ENCODE results near the gene LTBP4.
"Not testable (repeated sequence)": the region's sequence is repeated elsewhere in the genome, so short reads cannot be mapped to it uniquely, and the experiment has no call there.

Gene LTBP4

DNA sequence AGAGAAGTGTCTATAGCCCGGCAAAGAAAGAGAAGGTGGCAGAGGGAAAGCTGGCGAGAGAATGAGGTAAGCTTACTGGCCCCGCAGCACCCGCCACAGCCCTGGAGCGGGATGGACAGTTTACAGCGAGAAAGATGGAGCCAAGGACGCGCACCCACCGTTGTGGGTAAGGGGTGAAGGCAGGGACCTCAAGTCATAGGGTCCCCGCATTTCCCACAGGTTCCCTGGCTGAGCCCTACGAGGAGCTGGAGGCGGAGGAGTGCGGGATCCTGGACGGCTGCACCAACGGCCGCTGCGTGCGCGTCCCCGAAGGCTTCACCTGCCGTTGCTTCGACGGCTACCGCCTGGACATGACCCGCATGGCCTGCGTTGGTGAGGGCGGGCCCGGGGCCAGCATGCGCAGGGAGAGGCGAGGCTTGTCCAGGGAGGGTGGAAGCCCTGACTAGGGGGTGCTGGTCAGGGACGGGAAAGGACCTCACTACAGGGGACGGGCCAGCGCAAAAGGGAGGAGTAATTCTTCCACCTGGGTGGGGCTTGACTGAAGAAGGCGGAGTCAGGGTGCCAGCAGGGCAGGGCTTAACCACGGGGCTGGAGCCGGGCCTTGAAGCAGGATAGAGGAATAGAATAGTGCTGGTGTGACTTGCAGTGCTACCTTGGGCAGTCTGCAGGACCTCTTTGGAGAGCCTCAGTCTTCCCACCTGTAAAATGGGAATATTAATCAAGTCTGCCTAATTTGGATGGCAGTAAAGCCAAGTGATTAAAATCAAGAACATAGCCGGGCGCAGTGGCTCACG is 26.5 kb downstream of the LTBP4 start:
- no peak for DNase-seq (ENCODE audit: low read depth, low spot score)

DNA sequence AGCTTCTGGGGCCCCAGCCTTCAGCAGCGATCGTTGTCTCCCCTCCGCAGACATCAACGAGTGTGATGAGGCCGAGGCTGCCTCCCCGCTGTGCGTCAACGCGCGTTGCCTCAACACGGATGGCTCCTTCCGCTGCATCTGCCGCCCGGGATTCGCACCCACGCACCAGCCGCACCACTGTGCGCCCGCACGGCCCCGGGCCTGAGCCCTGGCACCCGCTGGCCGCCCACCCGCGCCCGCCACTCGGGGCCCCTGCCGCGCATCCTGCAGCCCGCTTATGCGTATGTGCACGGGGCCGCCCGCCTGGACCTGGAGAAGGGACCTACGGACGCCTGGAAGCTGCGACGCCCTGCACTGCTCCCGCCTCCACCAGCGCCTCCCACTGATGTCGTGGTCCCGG is 28.2 kb downstream of the LTBP4 start:
- DNase-seq (ENCODE audit: low read depth, low spot score), result no peak

DNA sequence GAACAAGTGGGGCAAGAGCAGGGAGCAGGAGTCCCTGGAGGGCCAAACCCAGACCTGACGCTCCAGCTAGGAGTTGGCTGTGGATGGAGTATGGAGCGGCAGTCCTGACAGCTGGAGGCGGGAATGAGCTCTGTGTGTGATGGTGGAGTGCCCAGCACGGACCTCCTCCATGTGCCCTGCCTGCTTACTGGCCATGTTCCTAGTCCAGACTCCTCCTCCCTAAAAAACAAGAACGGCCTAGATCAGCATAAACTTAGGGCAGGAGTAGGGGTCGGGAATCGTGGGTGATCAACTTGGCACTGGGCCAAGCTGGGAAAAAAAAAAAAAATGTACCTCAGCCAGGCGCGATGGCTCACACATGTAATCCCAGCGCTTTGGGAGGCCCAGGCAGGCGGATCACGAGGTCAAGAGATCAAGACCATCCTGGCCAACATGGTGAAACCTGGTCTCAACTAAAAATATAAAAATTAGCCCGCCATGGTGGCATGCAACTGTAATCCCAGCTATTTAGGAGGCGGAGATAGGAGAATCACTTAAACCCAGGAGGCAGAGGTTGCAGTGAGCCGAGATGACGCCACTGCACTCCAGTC is 29.5 kb downstream of the LTBP4 start:
- DNase-seq (ENCODE audit: low read depth, low spot score), result no peak

DNA sequence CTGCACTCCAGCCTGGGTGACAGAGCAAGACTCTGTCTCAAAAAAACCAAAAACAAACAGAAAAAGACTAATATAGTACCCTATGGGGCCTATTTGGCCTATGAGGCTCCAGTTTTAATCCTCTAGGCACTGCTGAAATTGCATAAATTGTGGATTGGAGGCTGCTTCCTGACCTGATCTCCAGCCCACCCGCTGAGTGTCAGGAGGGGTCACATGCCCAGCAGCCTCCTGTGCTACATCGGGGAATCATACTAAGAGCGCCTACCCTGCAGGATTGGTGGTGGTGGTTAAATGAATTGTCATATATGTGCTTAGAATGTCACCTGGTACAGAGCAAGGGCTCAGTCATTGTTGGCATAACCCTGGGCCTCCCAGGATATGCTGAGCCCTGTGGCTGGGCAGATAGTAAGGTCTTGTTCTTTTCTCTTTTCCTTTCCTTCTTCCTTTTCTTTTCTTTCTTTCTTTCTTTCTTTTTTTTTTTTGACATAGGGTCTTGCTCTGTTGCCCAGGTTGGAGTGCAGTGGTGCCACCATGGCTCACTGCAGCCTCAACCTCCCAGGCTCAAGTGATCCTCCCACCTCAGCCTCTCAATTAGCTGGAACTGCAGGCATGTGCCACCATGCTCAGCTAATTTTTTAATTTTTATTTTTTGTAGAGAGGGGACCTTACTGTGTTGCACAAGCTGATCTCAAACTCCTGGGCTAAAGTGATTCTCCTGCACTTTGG is 31.3 kb downstream of the LTBP4 start:
- no peak for DNase-seq (ENCODE audit: low read depth, low spot score)

DNA sequence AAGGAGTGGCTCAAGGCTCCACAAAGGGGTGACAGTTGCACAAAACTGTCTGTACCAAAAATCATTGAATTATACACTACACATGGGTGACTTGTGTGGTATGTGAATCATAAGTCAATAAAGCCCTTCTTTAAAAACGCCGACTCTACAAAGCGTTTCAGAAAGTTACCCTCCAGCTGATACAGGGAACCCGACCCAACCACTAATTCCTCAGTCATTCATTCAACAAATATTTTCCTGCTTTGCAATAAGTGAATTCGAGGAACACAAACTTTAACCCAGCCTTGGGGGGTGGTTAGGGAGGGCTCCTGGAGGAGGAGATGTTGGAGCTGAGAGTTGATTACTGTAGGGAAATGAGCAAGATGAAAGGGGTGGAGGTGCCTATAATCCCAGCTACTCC is 32.0 kb downstream of the LTBP4 start:
- no peak for DNase-seq (ENCODE audit: low read depth, low spot score)

DNA sequence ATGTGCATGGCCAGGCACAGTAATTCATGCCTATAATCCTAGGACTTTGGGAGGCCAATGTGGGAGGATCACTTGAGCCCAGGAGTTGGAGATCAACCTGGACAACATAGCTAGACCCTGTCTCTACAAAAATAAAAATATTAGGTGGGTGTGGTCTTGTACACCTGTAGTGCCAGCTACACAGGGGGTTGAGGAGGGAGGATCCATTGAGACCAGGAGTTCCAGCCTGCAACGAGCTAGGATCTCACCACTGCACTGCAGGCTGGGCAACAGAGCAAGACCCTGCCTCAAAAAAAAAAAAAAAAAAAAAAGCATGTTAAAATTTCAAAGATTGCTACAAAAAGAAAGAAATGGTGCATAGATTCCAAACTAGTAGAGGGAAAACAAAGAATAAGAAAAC is 37.2 kb downstream of the LTBP4 start:
- DNase-seq (ENCODE audit: low read depth, low spot score), result no peak

DNA sequence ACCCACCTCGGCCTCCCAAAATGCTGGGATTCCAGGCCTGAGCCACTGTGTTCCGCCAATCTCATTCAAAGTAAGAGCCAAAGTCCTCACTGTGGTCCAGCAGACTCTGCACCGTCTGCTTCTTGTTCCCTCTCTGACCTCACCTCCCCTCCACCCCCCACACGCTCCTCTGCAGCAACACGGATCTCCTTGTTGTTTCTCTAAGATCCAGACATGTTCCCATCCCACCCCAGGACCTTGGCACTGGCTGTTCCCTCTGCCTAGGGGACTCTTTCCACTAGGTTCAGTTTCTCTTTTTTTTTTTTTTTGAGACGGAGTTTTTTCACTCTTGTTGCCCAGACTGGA is 38.4 kb downstream of the LTBP4 start:
- no peak for DNase-seq (ENCODE audit: low read depth, low spot score)

DNA sequence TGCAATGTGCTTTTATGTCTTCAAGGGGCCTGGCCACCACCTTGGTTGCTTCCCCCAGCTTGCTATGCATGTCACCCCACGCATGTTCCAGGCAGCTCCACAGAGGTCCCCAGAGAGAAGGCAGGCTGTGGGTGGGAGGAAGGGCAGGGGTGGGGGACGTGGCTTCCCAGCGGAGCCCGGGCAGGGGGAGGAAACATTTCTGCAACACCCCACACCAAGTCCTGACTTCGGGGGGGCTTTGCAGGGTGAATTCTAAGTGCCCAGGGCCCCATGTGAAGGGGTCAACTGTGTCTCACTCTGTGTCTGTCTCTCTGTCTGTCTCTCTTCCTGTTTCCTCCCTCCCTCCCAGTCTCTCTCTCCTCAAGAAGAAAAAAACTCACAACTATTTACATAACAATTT is 39.6 kb downstream of the LTBP4 start:
- no peak for DNase-seq (ENCODE audit: low read depth, low spot score)

DNA sequence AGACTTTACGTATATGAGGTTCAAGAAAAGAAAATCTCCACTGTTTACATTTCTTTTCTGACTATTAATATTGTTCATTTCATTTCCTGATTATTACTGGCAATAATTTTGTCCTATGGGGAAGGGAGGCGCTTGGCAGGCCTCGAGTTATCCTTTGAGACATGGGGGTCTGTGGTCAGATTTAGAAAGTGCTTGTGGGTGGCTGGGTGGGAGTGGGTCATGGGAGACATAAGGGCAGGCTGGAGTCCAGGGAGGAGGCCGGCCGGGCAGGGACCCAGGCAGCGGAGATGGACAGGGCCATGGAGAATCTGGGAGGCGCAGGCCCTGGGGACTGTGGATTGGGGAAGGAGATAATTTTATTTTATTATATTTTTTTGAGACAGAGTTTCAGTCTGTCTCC is 40.1 kb downstream of the LTBP4 start:
- no peak for DNase-seq (ENCODE audit: low read depth, low spot score)

DNA sequence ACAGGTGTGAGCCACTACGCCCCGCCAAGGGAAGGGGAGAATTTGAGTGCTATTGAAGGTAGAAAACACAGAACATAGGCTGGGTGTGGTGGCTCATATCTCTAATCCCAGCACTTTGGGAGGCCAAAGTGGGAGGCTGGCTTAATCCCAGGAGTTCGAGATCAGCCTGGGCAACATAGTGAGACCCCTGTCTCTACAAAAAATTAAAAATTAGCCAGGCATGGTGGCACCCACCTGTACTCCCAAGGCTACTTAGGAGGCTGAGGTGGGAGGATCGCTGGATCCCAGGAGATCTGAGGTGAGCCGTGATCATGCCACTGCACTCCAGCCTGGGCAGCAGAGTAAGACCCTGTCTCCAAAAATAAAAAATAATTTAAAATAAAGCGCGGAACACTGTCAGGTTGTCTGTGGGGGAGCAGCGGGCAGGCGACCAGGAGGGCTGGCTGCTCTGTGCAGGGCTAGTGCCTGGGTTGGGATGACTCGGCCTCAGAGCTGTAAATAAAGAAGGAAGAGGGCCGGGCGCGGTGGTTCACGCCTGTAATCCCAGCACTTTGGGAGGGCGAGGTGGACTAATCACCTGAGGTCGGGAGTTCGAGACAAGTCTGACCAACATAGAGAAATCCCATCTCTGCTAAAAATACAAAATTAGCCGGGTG is 41.0 kb downstream of the LTBP4 start:
- no peak for DNase-seq (ENCODE audit: low read depth, low spot score)

DNA sequence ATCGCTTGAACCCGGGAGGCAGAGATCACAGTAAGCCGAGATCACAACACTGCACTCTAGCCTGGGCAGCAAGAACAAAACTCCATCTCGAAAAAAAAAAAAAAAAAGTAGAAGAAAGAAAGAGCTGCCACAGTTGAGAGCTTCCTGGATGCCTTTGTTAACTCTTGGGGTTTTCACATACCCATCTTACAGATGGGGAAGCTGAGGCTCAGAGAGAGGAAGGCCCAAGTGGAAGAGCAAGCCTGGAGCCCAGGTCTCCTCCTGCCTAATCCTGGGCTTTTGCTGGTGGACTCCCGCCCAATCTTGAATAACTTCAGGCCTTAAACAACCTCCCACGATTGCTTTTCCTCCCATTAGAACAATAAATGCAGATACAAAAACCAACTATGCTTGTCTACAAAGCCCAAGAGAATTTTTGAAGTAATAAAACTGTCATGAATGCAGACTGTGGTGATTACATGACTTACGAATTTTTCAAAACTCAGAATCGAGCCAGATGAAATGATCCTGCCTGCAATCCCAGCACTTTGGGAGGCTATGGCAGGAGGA is 41.7 kb downstream of the LTBP4 start:
- DNase-seq (ENCODE audit: low read depth, low spot score), result no peak

DNA sequence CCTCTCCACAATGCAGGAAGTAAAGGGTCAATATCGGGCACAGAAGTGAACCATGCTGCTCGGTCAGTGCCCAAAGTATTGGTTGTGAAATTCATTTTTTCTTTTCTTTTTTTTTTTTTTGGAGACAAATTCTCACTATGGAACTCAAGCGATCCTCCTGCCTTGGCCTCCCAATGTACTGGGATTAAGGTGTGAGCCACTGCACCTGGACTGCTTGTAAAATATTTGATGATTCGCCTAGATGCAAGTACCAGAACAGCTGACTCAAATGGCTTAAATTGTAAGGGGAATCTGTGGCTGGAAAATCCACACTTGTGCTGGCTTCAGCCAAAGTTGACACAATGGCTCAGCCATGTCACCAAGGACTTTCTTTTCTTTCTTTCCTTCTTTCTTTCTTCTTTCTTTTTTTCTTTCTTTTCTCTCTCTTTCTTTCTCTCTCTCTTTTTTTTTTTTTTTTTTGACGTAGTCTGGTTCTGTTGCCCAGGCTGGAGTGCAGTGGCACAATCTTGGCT is 45.6 kb downstream of the LTBP4 start:
- no peak for DNase-seq (ENCODE audit: low read depth, low spot score)

DNA sequence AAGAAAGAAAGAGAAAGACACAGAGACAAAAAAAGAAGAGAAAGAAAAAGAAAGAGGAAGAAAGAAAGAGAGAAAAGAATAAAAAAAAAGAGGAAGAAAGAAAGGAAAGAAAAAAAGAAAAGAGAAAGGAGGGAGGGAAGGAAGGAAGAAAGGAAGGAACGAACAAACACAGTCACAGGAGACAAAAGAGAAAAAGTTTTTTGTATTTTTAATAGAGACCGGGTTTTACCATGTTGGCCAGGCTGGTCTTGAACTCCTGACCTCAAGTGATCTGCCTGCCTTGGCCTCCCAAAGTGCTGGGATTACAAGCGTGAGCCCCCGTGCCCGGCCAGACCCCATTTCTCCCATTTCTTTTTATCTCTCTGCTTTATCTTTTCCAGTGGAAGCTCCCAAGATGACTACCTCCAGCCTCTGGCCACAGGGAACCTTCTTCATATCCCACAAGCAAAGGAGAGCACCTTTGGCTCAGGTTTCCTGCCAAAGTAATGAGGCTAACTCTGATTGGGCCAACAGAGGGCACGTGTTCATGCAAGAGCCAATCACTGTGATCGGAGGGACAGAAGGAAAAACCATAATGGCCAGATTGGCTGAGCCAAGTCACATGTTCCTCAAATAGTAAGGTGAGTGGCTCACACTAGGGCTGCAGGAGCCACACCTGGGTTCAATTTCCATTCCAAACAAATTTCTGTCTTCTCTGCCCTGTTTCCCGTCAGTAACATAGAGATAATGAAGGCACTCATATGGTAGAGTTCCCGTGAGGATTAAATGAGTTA is 48.9 kb downstream of the LTBP4 start:
- DNase-seq (ENCODE audit: low read depth, low spot score), result not testable (repeated sequence)

DNA sequence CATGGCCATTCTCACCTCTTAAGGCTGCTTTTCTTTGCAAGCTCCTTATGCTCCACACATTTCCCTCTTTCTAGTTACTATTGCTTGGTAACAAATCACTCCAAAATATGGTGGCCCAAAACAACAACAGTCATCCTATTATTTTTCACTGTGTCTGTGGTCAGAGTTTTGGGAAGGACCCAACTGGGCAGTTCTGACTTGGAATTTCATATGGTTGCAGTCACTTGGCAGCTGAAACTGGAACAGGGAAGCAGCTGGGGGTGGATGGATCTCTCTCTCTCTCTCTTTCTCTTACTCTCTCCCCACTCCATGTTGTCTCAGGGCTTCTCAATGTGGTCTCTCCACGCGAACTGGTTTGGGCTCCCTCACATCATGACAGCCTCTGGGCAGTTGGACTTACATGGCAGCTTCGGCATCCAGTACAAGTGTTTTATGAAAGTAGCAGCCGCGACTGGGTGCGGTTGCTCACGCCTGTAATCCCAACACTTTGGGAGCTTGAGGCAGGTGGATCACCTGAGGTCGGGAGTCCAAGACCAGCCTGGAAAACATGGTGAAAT is 49.7 kb downstream of the LTBP4 start:
- DNase-seq (ENCODE audit: low read depth, low spot score), result no peak

DNA sequence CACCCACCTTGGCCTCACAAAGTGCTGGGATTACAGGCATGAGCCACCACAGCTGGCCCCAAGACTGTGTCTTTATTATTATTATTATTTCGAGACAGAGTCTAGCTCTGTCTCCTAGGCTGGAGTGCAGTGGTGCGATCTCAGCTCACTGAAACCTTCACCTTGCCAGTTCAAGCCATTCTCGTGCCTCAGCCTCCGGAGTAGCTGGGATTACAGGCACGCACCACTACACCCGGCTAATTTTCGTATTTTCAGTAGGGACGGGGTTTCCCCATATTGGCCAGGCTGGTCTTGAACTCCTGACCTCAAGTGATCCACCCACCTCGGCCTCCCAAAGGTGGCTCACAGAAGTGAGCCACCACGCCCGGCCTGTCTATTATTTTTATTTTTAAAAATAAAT is 51.1 kb downstream of the LTBP4 start:
- DNase-seq (ENCODE audit: low read depth, low spot score), result not testable (repeated sequence)

DNA sequence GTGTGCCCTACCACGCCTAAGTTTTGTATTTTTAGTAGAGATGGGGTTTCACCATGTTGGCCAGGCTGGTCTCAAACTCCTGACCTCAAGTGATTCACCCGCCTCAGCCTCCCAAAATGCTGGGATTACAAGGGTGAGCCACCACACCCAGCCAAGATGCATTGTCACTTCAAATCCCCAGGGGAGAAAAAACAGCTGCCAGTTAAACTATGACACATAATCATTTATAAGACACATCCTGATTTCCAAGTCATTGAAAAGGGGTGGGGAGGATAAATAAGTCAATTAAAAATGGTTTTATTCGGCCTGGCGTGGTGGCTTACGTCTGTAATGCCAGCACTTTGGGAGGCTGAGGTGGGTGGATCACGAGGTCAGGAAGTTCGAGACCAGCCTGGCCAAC is 54.5 kb downstream of the LTBP4 start:
- not testable (repeated sequence) for DNase-seq (ENCODE audit: low read depth, low spot score)

DNA sequence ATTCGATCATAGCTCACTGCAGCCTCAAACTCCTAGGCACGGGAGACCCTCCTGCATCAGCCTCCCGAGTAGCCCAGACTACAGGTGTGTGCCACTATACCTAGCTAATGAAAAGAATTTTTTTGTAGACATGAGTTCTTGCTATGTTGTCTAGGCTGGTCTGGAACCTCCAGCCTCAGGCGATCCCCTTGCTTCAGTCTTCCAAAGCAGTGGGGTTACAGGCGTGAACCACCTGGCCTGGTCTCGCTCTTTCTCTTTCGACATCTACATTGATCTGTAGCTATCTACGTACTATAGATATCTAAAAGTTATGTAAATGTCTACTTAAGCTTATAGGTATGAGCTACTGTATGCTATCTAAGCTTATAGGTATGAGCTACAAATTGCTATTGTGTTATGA is 56.9 kb downstream of the LTBP4 start:
- no peak for DNase-seq (ENCODE audit: low read depth, low spot score)

DNA sequence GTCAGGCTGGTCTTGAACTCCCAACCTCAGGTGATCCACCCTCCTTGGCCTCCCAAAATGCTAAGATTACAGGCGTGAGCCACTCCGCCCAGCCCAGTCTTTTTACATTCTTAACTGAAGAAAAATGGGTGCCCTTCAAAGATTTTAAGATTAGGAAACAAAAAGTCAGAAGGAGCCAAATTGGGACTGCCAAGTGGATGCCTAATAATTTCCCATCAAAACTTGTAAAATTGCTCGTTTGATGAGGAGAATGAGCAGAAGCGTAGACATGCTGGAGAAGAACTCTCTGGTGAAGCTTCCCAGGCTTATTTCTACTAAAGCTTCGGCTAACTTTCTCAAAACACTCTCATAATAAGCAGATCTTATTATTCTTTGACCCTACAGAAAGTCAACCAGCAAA is 57.9 kb downstream of the LTBP4 start:
- DNase-seq (ENCODE audit: low read depth, low spot score), result no peak

DNA sequence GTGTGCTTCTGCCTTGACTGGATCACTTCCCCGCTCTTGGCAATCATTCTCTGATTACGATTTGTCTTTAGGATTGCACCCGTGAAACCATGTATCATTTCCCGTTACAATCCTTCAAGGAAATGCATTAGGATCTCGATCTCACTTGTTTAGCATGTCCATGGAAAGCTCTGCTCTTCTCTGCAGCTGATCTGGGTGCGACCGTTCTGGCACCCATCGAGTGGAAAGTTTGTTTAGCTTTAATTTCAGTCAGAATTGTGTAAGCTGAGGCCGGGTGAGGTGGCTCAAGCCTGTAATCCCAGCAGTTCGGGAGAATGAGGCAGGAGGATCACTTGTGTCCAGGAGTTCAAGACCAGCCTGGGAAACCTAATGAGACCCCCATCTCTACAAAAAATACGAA is 58.4 kb downstream of the LTBP4 start:
- DNase-seq (ENCODE audit: low read depth, low spot score), result no peak

DNA sequence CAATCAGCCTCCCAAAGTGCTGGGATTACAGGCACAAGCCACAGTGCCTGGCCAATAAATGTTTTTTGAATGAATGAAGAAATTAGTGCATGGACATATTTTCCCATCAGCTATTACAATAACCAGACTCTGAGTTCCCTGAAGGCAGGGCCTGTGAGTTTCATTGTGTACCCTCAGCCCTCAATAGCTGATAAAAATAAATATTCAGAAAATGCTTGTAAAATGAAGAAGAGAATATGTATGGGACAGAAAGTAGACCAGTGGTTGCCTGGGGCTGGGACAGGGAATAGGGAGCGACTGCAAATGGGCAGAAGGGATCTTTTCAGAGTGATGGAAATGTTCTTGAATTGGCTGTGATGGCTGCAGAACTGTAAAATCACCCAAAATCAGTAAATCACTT is 60.4 kb downstream of the LTBP4 start:
- DNase-seq (ENCODE audit: low read depth, low spot score), result no peak
